SU-DHL-6 (cell line): ENCODE data around the gene JAM2.
A peak's percentile ranks its signal among the peaks of the same experiment; 100 is the strongest.

Source experiments
- H2AFZ ChIP-seq: fragments of 200-600 bp; sonication (generic); 2 replicates; pipeline ENCODE4 v1.6.1; 2014; ENCODE audit warnings: low read depth, mild to moderate bottlenecking, moderate library complexity, mixed read lengths, antibody characterized with exemption, low read length; ENCODE audit not compliant: severe bottlenecking
- H3F3A ChIP-seq: fragments of 200-600 bp; shearing (Covaris generic); 2 replicates; pipeline ENCODE4 v1.6.0; 2016; ENCODE audit warnings: antibody characterized with exemption, mild to moderate bottlenecking; ENCODE audit not compliant: insufficient read depth
- H3K27ac ChIP-seq: fragments of 200-600 bp; sonication (generic); 2 replicates; pipeline ENCODE4 v1.5.1; 2016; ENCODE audit warnings: low read depth, mild to moderate bottlenecking, low read length, moderate library complexity, mixed read lengths
- H3K27me3 ChIP-seq: fragments of 200-600 bp; sonication (generic), shearing (Covaris generic); 2 replicates; pipeline ENCODE4 v1.6.0; 2014; ENCODE audit warnings: mild to moderate bottlenecking, low read length
- H3K36me3 ChIP-seq: fragments of 200-600 bp; sonication (generic); 2 replicates; pipeline ENCODE4 v1.6.1; 2014; ENCODE audit warnings: mild to moderate bottlenecking, low read length, mixed read lengths
- H3K4me2 ChIP-seq: fragments of 300-600, 200-600 bp; shearing (Covaris generic), sonication (generic); 2 replicates; pipeline ENCODE4 v1.6.0; 2014; ENCODE audit warnings: low read length, low read depth, mild to moderate bottlenecking; ENCODE audit not compliant: poor library complexity, severe bottlenecking
- H3K4me3 ChIP-seq: fragments of 200-600 bp; sonication (generic); 2 replicates; pipeline ENCODE4 v1.5.1; 2014; ENCODE audit warnings: antibody characterized with exemption, low read length, mild to moderate bottlenecking, mixed read lengths; ENCODE audit not compliant: insufficient read depth, poor library complexity, severe bottlenecking
- H3K79me2 ChIP-seq: fragments of 200-600 bp; sonication (generic); 2 replicates; pipeline ENCODE4 v1.6.1; 2014; ENCODE audit warnings: mild to moderate bottlenecking, low read length, moderate library complexity; ENCODE audit not compliant: insufficient read depth
- H3K9ac ChIP-seq: fragments of 200-600 bp; sonication (generic); 2 replicates; pipeline ENCODE4 v1.7.0; 2014; ENCODE audit warnings: mild to moderate bottlenecking, low read length
- H3K9me2 ChIP-seq: fragments of 200-600 bp; sonication (generic); replicated peaks from 2 replicates; pipeline ENCODE4 v1.6.1; 2014; ENCODE audit warnings: low read length; ENCODE audit not compliant: insufficient read depth
- H3K9me3 ChIP-seq: fragments of 200-600 bp; sonication (generic); 2 replicates; pipeline ENCODE4 v1.6.1; 2014; ENCODE audit warnings: low read length, mixed read lengths; ENCODE audit not compliant: insufficient read depth
- H4K20me1 ChIP-seq: fragments of 200-600 bp; sonication (generic); 2 replicates; pipeline ENCODE4 v1.6.1; 2014; ENCODE audit warnings: low read depth, mild to moderate bottlenecking, antibody characterized with exemption, low read length, moderate library complexity, mixed read lengths
- EZH2phosphoT487 ChIP-seq: fragments of 200-600 bp; sonication (generic), shearing (Covaris generic); conservative IDR thresholded peaks from 2 replicates; pipeline ENCODE4 v1.6.1; 2018; ENCODE audit warnings: mild to moderate bottlenecking, antibody characterized with exemption, low read length, moderate library complexity, mixed read lengths
- TF ChIP-seq, protein P1 (sequence below): fragments of 200-600 bp; sonication (generic); IDR thresholded peaks from one replicate; pipeline ENCODE4 v1.5.1; 2017; ENCODE audit warnings: antibody characterized with exemption, mild to moderate bottlenecking, low read length, moderate library complexity; ENCODE audit not compliant: insufficient read depth, poor library complexity, severe bottlenecking

JAM2 gene

DNA sequence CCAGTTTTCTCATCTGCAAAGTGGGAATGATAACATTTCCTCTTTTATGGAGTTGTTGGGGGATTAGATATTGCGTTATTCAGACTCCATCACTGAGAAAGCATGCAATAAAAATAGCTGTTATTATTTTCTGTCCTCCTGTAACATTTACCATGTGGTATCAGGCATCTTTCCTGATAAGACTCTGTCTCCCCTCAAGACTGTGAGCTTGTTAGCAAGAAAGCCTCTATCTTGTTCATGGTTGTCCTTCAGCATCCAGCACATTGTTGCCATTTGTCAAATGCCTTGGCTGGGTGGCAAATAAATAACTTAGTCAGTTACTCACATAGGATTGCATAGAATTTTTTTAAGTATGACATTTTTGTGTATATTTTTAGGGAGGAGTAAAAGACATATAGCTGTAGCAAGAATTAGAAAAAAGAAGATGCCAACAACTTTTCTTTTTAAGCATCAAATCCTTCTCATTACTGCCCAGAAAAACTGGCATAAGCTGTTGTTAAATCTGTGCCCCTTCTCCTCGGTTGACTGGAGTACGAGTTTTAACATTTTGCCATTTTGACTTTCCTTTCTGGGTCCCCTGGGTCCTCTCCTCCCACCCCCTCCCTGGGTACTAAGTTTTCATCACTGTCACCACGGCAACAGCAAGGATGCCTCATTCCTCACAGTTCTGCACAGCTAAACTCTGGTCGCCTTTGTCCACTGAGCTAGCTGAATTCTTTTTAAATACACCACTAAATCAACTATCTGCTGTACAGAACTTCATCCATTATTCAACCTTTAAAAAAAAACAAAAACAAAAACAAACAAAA is 1.0 kb upstream of the JAM2 start:
- Histone ChIP-seq H3F3A (peaks cover 7% of the 10 kb centered on the region; the same call in 1 of the 2 replicates), H3K27me3 (no peaks in the 10 kb centered on the region), H2AFZ (peak overlapping the region; percentile 98), H3K4me3 (peak overlapping the region; percentile 68), H3K36me3 (no peaks in the 10 kb centered on the region), H3K9me2 (no peaks in the 10 kb centered on the region), H3K9me3 (no peaks in the 10 kb centered on the region), H3K79me2 (no peaks in the 10 kb centered on the region), H3K4me2 (peak overlapping the region; percentile 85), H3K27ac (peak overlapping the region; percentile 56; the same call in 1 of the 2 replicates), H4K20me1 (no peaks in the 10 kb centered on the region), H3K9ac (peak overlapping the region; percentile 70)
- TF ChIP-seq, protein P1, sequence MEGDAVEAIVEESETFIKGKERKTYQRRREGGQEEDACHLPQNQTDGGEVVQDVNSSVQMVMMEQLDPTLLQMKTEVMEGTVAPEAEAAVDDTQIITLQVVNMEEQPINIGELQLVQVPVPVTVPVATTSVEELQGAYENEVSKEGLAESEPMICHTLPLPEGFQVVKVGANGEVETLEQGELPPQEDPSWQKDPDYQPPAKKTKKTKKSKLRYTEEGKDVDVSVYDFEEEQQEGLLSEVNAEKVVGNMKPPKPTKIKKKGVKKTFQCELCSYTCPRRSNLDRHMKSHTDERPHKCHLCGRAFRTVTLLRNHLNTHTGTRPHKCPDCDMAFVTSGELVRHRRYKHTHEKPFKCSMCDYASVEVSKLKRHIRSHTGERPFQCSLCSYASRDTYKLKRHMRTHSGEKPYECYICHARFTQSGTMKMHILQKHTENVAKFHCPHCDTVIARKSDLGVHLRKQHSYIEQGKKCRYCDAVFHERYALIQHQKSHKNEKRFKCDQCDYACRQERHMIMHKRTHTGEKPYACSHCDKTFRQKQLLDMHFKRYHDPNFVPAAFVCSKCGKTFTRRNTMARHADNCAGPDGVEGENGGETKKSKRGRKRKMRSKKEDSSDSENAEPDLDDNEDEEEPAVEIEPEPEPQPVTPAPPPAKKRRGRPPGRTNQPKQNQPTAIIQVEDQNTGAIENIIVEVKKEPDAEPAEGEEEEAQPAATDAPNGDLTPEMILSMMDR, result no peak
- no peak for TF ChIP-seq EZH2phosphoT487

DNA sequence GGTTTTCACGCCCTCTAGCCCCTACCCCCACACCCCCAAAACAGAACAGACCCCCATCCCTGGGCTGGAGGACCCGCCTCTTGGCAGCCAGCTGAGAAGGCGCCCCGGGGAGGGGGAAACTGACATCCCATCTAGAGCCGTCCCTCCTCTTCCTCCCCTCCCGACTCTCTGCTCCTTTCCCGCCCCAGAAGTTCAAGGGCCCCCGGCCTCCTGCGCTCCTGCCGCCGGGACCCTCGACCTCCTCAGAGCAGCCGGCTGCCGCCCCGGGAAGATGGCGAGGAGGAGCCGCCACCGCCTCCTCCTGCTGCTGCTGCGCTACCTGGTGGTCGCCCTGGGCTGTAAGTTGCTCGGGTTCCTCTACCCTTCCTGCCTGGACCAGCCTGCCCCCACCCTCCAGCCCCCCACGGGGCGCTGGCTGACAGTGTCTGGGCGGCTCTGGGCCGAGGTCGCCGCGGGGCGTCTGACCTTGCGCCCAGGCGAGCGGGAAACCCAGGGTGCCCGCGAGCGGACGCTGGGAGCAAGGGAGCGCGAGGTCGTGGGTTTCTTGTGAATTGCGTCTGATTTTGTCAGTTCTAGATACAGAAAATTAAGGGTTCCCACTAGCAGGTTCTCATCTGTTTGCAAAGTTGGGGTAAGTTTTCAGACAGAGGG is 618 bp downstream of the JAM2 start:
- Histone ChIP-seq H3F3A (peaks cover 7% of the 10 kb centered on the region; the same call in 1 of the 2 replicates), H3K27ac (peak overlapping the region; percentile 56; the same call in 1 of the 2 replicates), H3K9ac (peak overlapping the region; percentile 70), H3K9me2 (no peaks in the 10 kb centered on the region), H3K79me2 (no peaks in the 10 kb centered on the region), H3K36me3 (no peaks in the 10 kb centered on the region), H3K27me3 (no peaks in the 10 kb centered on the region), H4K20me1 (no peaks in the 10 kb centered on the region), H2AFZ (peak overlapping the region; percentile 98), H3K9me3 (no peaks in the 10 kb centered on the region), H3K4me2 (peak overlapping the region; percentile 85), H3K4me3 (peak overlapping the region; percentile 68)
- TF ChIP-seq, protein P1, result peak; percentile 55
- TF ChIP-seq EZH2phosphoT487, result no peak

DNA sequence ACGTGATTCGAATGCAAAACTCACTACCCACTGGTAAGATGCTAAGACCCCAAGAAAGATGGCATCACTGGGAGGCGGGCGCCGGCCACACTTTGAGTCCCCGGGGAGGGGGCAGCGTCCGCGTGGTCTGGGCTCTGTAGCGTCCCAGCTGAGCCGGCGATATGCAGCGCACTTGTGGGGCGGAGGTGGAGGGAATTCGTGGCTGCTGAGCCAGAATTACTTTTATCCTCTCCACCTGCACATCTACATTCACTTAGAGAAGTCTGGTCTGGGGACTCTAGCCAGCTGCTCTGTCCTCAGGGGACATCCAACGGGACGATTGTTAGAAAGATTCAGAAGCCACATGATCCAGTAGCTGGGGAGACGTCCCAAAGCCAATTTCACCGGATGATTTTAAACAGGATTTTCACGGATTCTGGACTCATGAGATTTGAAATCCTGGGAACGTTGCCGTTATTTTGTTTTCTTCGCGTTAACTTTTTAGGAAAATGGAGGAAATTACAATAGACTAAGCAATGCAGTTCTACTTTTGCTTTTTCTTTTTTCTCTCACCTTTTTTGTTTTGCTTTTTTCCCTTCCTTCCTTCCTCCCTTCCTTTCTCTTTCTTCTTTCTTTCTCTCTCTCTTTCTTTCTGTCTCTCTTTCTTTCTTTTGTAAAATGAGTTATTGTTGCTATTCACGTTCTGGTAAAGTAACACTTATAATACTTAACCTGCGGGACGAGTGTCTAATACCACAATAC is 1.3 kb downstream of the JAM2 start:
- Histone ChIP-seq H3F3A (peaks cover 7% of the 10 kb centered on the region; the same call in 1 of the 2 replicates), H3K36me3 (no peaks in the 10 kb centered on the region), H3K9ac (peak overlapping the region; percentile 70), H3K79me2 (no peaks in the 10 kb centered on the region), H3K27me3 (no peaks in the 10 kb centered on the region), H3K9me3 (no peaks in the 10 kb centered on the region), H4K20me1 (no peaks in the 10 kb centered on the region), H3K4me3 (peak overlapping the region; percentile 68), H2AFZ (peak overlapping the region; percentile 98), H3K4me2 (peak overlapping the region; percentile 85), H3K27ac (no peak overlapping the region), H3K9me2 (no peaks in the 10 kb centered on the region)
- TF ChIP-seq, protein P1, result no peak
- TF ChIP-seq EZH2phosphoT487, result no peak
